Activated T-cell treated with anti-CD3 and anti-CD28 coated beads, Interleukin-2, amount 50 U/mL, for 24 hours (primary cell): Measurements from ENCODE around the gene HAUS5.

ENCODE experiments used
- DNase-seq: peaks from one replicate; pipeline ENCODE4 v3.0.0-alpha.2; 2020
- H3K27ac Mint-ChIP-seq: 2 replicates; pipeline ENCODE4 v1.8.0; 2020; ENCODE audit warnings: mild to moderate bottlenecking, mixed read lengths
- H3K27me3 Mint-ChIP-seq: 2 replicates; pipeline ENCODE4 v1.8.0; 2020; ENCODE audit warnings: mixed read lengths
- H3K36me3 Mint-ChIP-seq: 2 replicates; pipeline ENCODE4 v1.8.0; 2020; ENCODE audit warnings: low read depth, mixed read lengths
- H3K4me1 Mint-ChIP-seq: 2 replicates; pipeline ENCODE4 v1.8.0; 2020; ENCODE audit warnings: low read depth, mixed read lengths
- H3K4me3 Mint-ChIP-seq: 2 replicates; pipeline ENCODE4 v1.8.0; 2020; ENCODE audit warnings: mild to moderate bottlenecking, moderate library complexity, mixed read lengths
- H3K9me3 Mint-ChIP-seq: 2 replicates; pipeline ENCODE4 v1.8.0; 2020; ENCODE audit warnings: mixed read lengths

HAUS5 gene, protein sequence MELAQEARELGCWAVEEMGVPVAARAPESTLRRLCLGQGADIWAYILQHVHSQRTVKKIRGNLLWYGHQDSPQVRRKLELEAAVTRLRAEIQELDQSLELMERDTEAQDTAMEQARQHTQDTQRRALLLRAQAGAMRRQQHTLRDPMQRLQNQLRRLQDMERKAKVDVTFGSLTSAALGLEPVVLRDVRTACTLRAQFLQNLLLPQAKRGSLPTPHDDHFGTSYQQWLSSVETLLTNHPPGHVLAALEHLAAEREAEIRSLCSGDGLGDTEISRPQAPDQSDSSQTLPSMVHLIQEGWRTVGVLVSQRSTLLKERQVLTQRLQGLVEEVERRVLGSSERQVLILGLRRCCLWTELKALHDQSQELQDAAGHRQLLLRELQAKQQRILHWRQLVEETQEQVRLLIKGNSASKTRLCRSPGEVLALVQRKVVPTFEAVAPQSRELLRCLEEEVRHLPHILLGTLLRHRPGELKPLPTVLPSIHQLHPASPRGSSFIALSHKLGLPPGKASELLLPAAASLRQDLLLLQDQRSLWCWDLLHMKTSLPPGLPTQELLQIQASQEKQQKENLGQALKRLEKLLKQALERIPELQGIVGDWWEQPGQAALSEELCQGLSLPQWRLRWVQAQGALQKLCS

DNA sequence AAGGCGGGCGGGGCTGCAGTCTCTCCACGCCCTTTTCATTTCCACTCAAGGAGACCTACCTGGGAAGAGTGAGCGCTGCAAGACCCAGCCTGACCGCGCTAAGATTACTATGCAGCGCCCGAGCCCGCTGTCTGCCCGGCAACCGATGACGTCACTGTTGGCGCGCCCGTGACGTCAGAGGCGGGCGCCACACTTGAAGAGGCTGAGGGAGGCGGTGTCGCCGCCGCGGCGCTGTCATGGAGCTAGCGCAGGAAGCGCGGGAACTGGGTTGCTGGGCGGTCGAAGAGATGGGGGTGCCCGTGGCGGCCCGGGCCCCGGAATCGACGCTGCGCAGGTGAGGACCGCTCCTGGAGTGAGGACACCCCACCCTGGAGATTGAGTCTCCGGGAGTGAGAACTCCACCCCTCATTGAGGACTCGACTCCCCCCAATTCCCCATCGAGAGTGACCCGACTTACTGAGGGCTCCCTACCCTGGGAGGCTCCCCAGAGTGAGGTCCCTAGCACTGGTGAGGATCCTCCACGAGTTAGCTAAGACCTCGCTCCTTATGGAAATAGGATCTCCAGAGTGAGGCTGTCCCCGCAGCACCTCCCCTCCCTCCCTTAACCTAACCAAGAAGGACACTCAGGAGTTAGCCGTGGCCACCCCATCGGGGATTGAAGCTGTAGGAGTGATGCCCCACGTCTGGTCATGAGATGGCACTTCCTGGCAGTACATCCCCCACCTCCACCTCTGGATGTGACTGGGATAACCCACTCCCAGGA, at the start of gene HAUS5:
Gene HAUS5 (plus strand): TSS at position 177 of the 763 bp plus-strand sequence. CDS start 60 bp downstream, at position 237.
- Mint-ChIP-seq H3K4me3 (peak within 1 kb of the TSS; percentile 89), H3K36me3 (peaks cover 34% of the 10 kb centered on the region), H3K4me1 (peaks cover 31% of the 10 kb centered on the region), H3K27me3 (no peaks in the 10 kb centered on the region), H3K27ac (peak within 1 kb of the TSS; percentile 95), H3K9me3 (peaks cover 8% of the 10 kb centered on the region)
- peak; percentile 99 for DNase-seq

DNA sequence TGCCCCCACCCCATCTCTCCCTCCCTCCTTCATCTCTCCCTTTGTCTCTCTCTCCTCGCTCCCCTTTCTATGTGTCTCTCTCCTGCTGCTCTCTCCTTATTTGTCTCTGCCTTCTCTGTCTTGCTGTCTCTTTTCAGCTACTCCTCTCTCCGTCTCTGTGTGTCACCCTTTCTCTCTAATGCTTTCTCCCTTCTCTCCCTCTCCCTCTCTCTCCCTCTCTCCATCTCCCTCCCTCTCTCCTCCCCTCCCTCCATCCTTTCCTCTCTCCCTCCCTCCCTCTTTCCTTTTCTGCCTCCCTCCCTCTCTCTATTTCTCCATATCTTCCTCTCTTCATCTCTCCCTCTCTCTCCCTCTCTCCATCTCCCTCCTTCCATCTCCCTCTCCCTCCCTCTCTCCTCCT, 49.8 kb upstream of the HAUS5 start:
- no peaks in the 10 kb centered on the region for H3K9me3 Mint-ChIP-seq
- H3K27me3 Mint-ChIP-seq, result peaks cover 75% of the 10 kb centered on the region
- H3K27ac Mint-ChIP-seq, result no peak overlapping the region
- no peaks in the 10 kb centered on the region for H3K36me3 Mint-ChIP-seq
- DNase-seq, result no peak
- H3K4me1 Mint-ChIP-seq, result peaks cover 7% of the 10 kb centered on the region
- H3K4me3 Mint-ChIP-seq, result no peak overlapping the region

DNA sequence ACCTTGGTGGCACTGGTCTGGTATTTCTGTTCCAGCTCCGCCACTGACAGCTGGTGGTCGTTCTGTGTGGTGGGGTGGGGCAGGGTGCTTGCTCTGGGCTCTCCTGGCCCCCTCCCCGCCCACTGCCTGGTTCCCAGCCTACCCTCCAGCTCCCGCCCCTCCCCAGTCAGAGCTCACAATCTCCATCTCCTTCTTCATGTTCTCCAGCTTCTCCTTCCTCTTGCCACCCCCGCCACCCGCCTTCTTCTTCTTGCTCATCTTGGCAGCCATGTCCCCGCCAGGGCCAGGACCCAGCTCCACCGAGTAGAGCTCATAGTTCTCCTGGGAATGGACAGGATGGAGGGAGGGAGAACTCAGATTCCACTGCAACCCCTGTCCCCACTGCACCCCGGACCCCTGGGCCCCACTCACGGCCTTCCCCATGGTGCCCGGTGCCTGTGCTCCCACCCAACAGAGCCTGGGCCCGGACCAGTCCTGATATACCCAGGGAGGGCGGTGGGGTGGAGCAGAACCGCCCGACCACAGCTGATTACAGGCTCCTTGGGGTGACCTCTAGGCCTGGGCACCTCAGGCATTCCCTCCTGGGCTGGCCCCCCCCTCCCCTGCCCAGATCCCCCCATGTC, 49.2 kb upstream of the HAUS5 start, which contains the start of gene ATP4A:
Gene ATP4A (minus strand): TSS at position 452 of the 623 bp plus-strand sequence. CDS start 29 bp downstream, at position 423.
- Mint-ChIP-seq H3K27me3 (peaks cover 73% of the 10 kb centered on the region), H3K36me3 (no peaks in the 10 kb centered on the region), H3K27ac (no peak within 1 kb of the TSS), H3K9me3 (no peaks in the 10 kb centered on the region), H3K4me3 (no peak within 1 kb of the TSS), H3K4me1 (peaks cover 5% of the 10 kb centered on the region)
- no peak for DNase-seq

DNA sequence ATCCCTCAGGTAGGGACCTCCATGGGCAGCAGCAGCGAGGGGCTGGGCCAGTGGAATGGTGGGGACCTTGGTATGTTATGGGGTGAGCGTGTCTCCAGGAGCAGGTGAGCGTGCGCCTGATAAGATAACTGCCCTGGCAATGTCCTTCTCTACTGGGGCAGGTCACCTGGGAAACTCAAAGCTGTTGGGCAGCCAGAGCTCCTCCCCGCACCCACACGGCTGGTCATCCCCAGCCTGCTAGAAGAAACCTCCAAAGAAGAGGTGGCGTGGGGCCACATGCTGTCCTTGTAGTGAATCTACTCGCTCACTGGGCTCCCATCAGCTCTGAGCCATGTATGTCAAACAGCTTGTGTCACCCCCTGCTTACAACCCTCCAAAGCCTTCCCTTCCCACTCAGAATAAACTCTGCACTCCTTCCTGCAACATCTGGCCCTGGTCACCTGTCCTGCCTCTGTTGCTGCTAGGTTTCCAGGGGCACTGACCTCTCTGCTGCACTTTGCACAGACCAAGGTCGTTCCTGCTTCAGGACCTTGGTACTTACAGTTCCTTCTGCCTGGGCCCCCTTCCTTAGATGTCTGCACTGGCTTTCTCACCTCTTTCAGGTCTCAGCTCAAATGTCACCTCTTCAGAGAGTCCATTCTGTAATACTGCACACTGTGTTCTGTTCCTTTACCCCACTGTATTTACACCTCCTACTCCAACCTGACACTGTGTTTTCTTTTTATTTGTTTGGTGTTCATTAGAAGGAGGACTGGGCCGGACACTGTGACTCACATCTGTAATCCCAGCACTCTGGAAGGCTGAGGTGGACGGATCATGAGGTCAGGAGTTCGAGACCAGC, 47.3 kb upstream of the HAUS5 start:
- no peaks in the 10 kb centered on the region for H3K4me1 Mint-ChIP-seq
- no peaks in the 10 kb centered on the region for H3K9me3 Mint-ChIP-seq
- no peak for DNase-seq
- H3K27ac Mint-ChIP-seq, result no peak overlapping the region
- no peak overlapping the region for H3K4me3 Mint-ChIP-seq
- peaks cover 66% of the 10 kb centered on the region for H3K27me3 Mint-ChIP-seq
- no peaks in the 10 kb centered on the region for H3K36me3 Mint-ChIP-seq

DNA sequence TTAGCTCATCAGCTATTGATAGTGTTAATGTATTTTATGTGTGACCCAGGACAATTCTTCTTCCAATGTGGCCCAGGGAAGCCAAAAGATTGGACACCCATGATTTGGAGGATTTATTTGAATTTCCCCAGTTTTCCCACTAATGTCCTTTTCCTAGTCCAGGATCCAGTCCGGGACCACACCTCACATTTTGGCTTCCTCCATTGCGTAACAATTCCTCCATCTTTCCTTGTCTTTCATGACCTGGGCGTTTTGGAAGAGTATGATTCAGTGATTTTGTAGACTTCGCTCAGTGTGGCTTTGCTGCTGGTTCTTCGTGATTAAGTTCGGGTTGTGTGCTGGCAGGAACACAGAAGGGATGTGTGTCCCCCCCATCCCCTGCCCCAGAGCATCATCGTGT, 45.8 kb upstream of the HAUS5 start:
- H3K27me3 Mint-ChIP-seq, result peaks cover 61% of the 10 kb centered on the region
- no peak overlapping the region for H3K4me3 Mint-ChIP-seq
- no peaks in the 10 kb centered on the region for H3K36me3 Mint-ChIP-seq
- no peaks in the 10 kb centered on the region for H3K9me3 Mint-ChIP-seq
- H3K27ac Mint-ChIP-seq, result no peak overlapping the region
- no peak for DNase-seq
- peaks cover 2% of the 10 kb centered on the region for H3K4me1 Mint-ChIP-seq

DNA sequence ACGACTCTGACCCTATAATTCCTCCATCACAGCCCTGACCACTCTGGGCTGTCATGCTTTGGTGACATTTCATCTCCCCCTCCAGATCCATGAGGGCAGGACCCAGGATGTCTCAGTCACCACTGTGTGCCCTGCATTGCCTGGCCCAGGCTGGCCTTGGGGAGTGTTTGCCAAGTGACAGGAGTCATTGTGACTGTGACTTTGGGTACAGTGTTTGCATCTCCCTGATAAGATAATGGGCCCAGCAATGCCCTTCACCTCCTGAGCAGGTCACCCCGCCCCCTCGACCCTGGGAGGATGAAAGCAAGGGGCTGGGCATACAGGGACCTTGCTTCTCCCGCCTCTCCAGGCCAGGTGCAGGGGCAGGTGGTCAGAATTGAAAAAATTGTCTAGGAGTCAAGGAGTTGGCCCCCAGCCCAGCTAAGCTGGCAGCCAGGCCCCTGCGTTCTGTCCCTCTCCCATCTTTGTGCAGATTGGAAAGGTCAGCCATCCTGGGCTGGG, 43.2 kb upstream of the HAUS5 start:
- peaks cover 2% of the 10 kb centered on the region for H3K4me1 Mint-ChIP-seq
- no peak for DNase-seq
- H3K36me3 Mint-ChIP-seq, result no peaks in the 10 kb centered on the region
- peaks cover 2% of the 10 kb centered on the region for H3K9me3 Mint-ChIP-seq
- peaks cover 41% of the 10 kb centered on the region for H3K27me3 Mint-ChIP-seq
- no peak overlapping the region for H3K27ac Mint-ChIP-seq
- no peak overlapping the region for H3K4me3 Mint-ChIP-seq

DNA sequence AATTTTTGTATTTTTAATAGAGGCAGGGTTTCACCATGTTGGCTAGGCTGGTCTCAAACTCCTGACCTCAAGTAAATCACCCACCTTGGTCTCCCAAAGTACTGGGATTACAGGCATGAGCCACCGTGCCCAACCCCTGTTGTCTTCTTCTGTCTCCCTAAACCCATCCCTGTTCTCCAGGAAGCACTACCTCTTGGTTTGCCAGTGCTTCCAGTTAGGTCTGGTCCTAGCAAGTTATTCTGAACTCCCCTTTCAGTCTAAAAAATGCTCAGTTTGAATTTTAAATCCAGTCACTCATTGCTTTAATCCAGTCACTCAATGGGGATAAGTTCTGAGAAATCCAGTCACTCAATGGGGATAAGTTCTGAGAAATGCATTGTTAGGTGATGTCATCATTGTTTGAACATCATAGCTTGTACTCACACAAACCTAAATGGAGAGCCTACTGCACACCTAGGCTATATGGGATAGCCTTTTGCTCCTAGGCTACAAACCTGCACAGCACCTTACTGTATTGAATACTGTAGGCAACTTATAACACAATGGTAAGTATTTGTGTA, 41.0 kb upstream of the HAUS5 start:
- no peak overlapping the region for H3K27ac Mint-ChIP-seq
- no peak overlapping the region for H3K4me3 Mint-ChIP-seq
- H3K27me3 Mint-ChIP-seq, result peaks cover 28% of the 10 kb centered on the region

DNA sequence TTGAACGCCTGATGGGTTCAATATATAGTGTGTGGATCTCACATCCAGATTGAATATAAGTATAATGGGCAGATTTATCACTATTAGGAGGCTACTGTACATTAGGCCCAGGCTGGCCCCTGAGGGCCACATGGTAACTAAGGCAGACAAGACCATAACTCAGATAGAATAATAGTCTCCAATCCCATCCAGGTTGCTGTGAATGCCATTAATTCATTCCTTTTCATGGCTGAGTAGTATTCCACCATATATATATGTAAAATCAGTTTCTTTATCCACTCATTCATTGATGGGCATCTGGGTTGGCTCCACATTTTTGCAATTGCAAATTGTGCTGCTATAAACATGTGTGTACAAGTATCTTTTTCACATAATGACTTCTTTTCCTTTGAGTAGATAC, 34.6 kb upstream of the HAUS5 start:
- no peaks in the 10 kb centered on the region for H3K4me1 Mint-ChIP-seq
- no peak for DNase-seq

More for the DNA sequence above, 41.0 kb upstream of the HAUS5 start:
- H3K36me3 Mint-ChIP-seq, result no peaks in the 10 kb centered on the region
- peaks cover 19% of the 10 kb centered on the region for H3K9me3 Mint-ChIP-seq
- no peak for DNase-seq
- H3K4me1 Mint-ChIP-seq, result peaks cover 2% of the 10 kb centered on the region

DNA sequence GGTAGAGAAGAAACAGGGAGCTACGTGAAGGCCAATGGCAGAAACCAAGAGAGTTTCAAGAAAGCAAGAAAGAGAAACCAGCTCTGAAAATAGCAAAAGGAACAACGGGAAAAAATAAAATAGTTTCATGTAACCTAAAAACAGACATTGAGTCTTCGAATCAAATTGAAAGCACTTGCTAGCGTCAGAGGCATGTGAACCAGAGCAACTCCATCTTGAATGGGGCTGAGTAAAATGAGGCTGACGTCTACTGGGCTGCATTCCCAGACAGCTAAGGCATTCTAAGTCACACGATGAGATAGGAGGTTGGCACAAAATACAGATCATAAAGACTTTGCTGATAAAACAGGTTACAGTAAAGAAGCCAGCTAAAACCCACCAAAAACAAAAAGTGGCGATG, 33.8 kb upstream of the HAUS5 start:
- Mint-ChIP-seq H3K4me3 (no peak overlapping the region), H3K27me3 (peaks cover 30% of the 10 kb centered on the region), H3K27ac (no peak overlapping the region), H3K36me3 (no peaks in the 10 kb centered on the region), H3K4me1 (no peaks in the 10 kb centered on the region), H3K9me3 (peaks cover 28% of the 10 kb centered on the region)
- DNase-seq, result no peak

More for the DNA sequence above, 34.6 kb upstream of the HAUS5 start:
- peaks cover 30% of the 10 kb centered on the region for H3K9me3 Mint-ChIP-seq
- H3K4me3 Mint-ChIP-seq, result no peak overlapping the region
- H3K36me3 Mint-ChIP-seq, result no peaks in the 10 kb centered on the region
- H3K27me3 Mint-ChIP-seq, result peaks cover 26% of the 10 kb centered on the region
- H3K27ac Mint-ChIP-seq, result no peak overlapping the region

DNA sequence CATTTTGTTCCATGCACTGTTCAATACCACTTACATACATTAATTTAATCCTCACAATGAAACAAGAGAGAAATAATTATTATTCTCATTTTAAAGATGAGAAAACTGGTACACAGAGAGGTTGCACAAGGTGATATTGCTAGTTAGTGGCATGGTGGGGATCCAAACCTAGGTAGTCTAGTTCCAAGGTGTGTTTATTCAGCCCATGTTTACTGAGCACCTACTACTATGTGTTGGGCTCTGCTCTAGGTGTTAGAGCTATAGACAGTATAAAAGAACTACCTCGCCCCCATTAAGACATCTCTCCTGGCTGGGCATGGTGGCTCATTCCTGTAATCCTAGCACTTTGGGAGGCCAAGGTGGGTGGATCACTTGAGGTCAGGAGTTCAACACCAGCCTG, 29.8 kb upstream of the HAUS5 start:
- Mint-ChIP-seq H3K27ac (no peak overlapping the region), H3K4me1 (no peaks in the 10 kb centered on the region), H3K27me3 (peaks cover 41% of the 10 kb centered on the region), H3K4me3 (no peak overlapping the region), H3K36me3 (no peaks in the 10 kb centered on the region), H3K9me3 (peaks cover 1% of the 10 kb centered on the region)
- DNase-seq, result no peak

DNA sequence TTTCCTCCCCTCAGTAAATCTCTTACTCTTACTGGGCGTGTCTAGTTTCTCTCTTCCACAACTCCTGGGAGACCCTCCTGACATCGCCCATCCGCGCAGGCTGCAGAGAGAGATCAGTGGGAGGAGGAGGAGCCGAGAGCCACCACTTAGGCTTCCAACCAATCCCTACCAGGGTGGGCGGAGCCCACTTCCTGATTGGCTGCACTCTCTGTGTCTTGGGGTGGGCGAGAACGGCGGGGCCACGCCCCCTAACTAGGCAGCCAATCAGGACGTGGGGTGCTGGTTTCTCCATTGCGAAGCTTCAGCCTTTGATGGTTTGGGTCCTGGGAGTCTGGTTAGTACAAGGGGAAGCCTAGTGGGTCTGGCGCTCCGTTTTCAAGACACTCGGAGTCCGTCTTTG, 26.7 kb upstream of the HAUS5 start, which contains the start of gene PMIS2:
Gene PMIS2 (plus strand): TSS at position 326 of the 400 bp plus-strand sequence. CDS start 87 bp downstream, outside the sequence.
- H3K9me3 Mint-ChIP-seq, result no peaks in the 10 kb centered on the region
- peaks cover 31% of the 10 kb centered on the region for H3K27me3 Mint-ChIP-seq
- no peaks in the 10 kb centered on the region for H3K4me1 Mint-ChIP-seq
- no peaks in the 10 kb centered on the region for H3K36me3 Mint-ChIP-seq
- DNase-seq, result peak; percentile 34
- no peak within 1 kb of the TSS for H3K27ac Mint-ChIP-seq
- no peak within 1 kb of the TSS for H3K4me3 Mint-ChIP-seq

DNA sequence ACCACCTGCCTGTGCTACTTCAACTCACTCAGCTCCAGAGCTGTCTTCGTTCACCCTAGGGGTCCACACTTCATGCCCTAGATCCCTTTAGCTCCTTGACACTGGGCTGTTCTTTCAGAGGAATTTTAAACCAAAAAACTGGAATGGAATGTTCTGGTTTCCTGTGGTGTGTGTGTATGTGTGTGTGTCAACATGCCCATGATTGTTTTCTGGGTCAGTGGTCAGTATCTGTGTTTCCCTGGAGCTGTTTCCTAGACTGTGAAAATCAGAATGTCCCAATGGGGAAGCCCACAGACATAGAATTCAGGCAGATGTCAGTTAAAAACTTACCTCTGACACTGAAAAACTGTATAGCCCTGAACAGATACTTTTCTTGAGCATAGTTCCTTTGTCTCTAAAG, 25.2 kb upstream of the HAUS5 start:
- Mint-ChIP-seq H3K27ac (no peak overlapping the region), H3K9me3 (no peaks in the 10 kb centered on the region), H3K4me3 (no peak overlapping the region), H3K36me3 (no peaks in the 10 kb centered on the region), H3K4me1 (no peaks in the 10 kb centered on the region), H3K27me3 (peaks cover 29% of the 10 kb centered on the region)
- no peak for DNase-seq

DNA sequence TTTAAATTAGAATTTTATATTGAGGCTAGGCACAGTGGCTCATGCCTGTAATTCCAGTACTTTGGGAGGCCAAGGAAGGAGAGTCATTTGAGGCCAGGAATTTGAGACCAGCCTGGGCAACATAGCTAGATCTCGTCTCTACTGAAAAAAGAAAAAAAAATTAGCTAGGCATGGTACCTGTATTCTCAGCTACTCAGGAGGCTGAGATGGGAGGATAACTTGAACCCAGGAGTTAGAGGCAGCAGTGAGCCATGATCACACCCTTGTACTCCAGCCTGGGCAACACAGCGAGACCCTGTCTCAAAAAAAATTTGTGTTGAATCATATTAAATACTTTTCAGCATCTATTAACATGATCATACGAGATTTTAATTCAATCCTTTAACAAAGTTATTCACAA, 21.7 kb upstream of the HAUS5 start:
- peaks cover 10% of the 10 kb centered on the region for H3K27me3 Mint-ChIP-seq
- H3K4me3 Mint-ChIP-seq, result no peak overlapping the region
- H3K36me3 Mint-ChIP-seq, result no peaks in the 10 kb centered on the region

More for the DNA sequence above, 21.7 kb upstream of the HAUS5 start:
- no peak overlapping the region for H3K27ac Mint-ChIP-seq
- no peaks in the 10 kb centered on the region for H3K4me1 Mint-ChIP-seq
- H3K9me3 Mint-ChIP-seq, result no peaks in the 10 kb centered on the region
- no peak for DNase-seq
